ENCODE data around the gene ELF4. TPM values are rescaled to one million over a fixed set of nuclear protein-coding genes. Genes with fewer than 3 reads are reported as not detected.

ELF4 gene
- total and polyA plus RNA-seq, 2 of the 13 experiments (the other 11 are each of a cell fraction or from before 2014, with no cell fraction given), result 1.3 to 2.6 TPM

GRCh38 chrX:130083656-130084382 is 26.5 kb downstream of the ELF4 start:
- intact Hi-C loops (cut with micrococcal nuclease; ENCODE audit: unreplicated experiment) (no loop called here), in situ Hi-C loops (cut with HindIII; ENCODE audit: extremely low pct_ligation_motif_present, low pct_unique_long_range_greater_than_20kb) (loop anchor here (5.0 kb wide), 2 partner anchors 33 to 108 kb away; no protein-coding TSS in a partner anchor)
- Histone ChIP-seq H3K4me1 (ENCODE audit: insufficient read depth, low read length) (peaks cover 9% of the 10 kb centered on the region), H3K9me3 (ENCODE audit: low read length) (no peaks in the 10 kb centered on the region), H3K79me2 (ENCODE audit: insufficient read depth, low read length) (no peaks in the 10 kb centered on the region), H3K4me3 (replicated peaks in 1 of 3; ENCODE audit: insufficient read depth in 1 of 3, low read depth in 2 of 3, low read length in 3 of 3) (no peak overlapping the region), H2AFZ (ENCODE audit: low read length) (no peak overlapping the region), H3K36me3 (replicated peaks in 1 of 2; ENCODE audit: control insufficient read depth in 1 of 2, insufficient read depth in 2 of 2, low read length in 2 of 2) (no peaks in the 10 kb centered on the region), H3K4me2 (ENCODE audit: low read depth, low read length) (no peak overlapping the region), H3K27ac (ENCODE audit: extremely low read length, insufficient read depth, low read length) (no peak overlapping the region), H4K20me1 (ENCODE audit: insufficient read depth, low read length) (no peaks in the 10 kb centered on the region), H3K27me3 (ENCODE audit: control insufficient read depth in 1 of 2, insufficient read depth in 2 of 2, low read length in 2 of 2) (no peaks in the 10 kb centered on the region), H3K9ac (ENCODE audit: insufficient read depth, low read depth, low read length) (no peak overlapping the region)
- BruUV-seq (replicated peaks), result no TSS peak
- 89% methylated on average over 7 of the region's 15 CpGs for WGBS (ENCODE audit: low lambda C conversion rate)
- DNase-seq (ENCODE audit: low spot score) (no peak), FAIRE-seq (no peak), ATAC-seq (no peak)
- ChIA-PET POLR2A (no interaction called here), CTCF (ENCODE audit: low intra/inter-chr PET ratio, low total read pairs) (no interaction called here)
- TF ChIP-seq RCOR2 (CRISPR knock-in tag; IDR thresholded peaks at IDR 0.05) (no peak), ELF1 (CRISPR knock-in tag; IDR thresholded peaks at IDR 0.05) (no peak), ZBTB42 (CRISPR knock-in tag; IDR thresholded peaks at IDR 0.05) (no peak), CHCHD3 (CRISPR knock-in tag; IDR thresholded peaks at IDR 0.05) (no peak), LBX2 (CRISPR knock-in tag; IDR thresholded peaks at IDR 0.05; ENCODE audit: borderline replicate concordance) (no peak), KMT2A (CRISPR knock-in tag; IDR thresholded peaks at IDR 0.05) (no peak), ZFP37 (CRISPR knock-in tag; IDR thresholded peaks at IDR 0.05; ENCODE audit: borderline replicate concordance) (no peak), ZMYM4 (CRISPR knock-in tag; IDR thresholded peaks at IDR 0.05) (no peak), ZNF225 (CRISPR knock-in tag; IDR thresholded peaks at IDR 0.05) (no peak), ZNF777 (CRISPR knock-in tag; IDR thresholded peaks at IDR 0.05) (no peak), ZNF576 (CRISPR knock-in tag; IDR thresholded peaks at IDR 0.05) (no peak), GRHL1 (CRISPR knock-in tag; conservative IDR thresholded peaks at IDR 0.05) (no peak), ZNF136 (CRISPR knock-in tag; IDR thresholded peaks at IDR 0.05; ENCODE audit: low read depth) (no peak), RARG (CRISPR knock-in tag; IDR thresholded peaks at IDR 0.05; ENCODE audit: low read depth) (no peak), NR3C1 (CRISPR knock-in tag; IDR thresholded peaks at IDR 0.05) (no peak)
- TF ChIP-seq, protein P1, sequence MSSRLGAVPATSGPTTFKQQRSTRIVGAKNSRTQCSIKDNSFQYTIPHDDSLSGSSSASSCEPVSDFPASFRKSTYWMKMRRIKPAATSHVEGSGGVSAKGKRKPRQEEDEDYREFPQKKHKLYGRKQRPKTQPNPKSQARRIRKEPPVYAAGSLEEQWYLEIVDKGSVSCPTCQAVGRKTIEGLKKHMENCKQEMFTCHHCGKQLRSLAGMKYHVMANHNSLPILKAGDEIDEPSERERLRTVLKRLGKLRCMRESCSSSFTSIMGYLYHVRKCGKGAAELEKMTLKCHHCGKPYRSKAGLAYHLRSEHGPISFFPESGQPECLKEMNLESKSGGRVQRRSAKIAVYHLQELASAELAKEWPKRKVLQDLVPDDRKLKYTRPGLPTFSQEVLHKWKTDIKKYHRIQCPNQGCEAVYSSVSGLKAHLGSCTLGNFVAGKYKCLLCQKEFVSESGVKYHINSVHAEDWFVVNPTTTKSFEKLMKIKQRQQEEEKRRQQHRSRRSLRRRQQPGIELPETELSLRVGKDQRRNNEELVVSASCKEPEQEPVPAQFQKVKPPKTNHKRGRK (CRISPR knock-in tag; IDR thresholded peaks at IDR 0.05), result no peak
- TF ChIP-seq, protein P2, sequence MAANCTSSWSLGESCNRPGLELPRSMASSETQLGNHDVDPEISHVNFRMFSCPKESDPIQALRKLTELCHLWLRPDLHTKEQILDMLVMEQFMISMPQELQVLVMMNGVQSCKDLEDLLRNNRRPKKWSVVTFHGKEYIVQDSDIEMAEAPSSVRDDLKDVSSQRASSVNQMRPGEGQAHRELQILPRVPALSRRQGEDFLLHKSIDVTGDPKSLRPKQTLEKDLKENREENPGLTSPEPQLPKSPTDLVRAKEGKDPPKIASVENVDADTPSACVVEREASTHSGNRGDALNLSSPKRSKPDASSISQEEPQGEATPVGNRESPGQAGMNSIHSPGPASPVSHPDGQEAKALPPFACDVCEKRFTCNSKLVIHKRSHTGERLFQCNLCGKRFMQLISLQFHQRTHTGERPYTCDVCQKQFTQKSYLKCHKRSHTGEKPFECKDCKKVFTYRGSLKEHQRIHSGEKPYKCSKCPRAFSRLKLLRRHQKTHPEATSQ (CRISPR knock-in tag; IDR thresholded peaks at IDR 0.05; ENCODE audit: borderline replicate concordance), result no peak

All from HepG2 (cell line).